GM18909 (cell line): Measurements from ENCODE around the gene STK32C.

ENCODE experiments used
- ATAC-seq: cut with Tn5 transposase; IDR thresholded peaks from one replicate; pipeline ENCODE4 v1.9.1; 2021; ENCODE audit warnings: mild to moderate bottlenecking; ENCODE audit not compliant: unreplicated experiment, poor library complexity

Gene STK32C

DNA sequence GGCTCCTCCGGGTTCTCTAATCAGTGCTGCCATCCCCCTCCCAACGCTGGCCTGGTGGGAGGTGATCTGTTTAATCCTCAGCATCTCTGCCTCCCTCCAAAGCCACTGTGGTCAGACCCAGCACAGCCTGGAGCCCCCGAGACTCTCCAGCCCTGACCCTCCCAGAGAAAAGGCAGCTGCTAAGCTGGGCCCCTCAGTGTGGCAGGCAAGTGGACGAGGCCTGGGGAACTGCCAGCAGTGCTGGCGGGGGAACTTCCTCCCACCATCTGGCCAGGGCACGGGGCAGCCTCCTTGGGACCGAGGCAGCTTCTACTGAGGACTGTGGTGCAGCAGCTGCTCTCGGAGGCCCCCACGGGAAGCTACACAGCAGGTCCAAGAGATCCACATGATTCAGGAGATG lies 69.9 kb downstream of the STK32C start:
- no peak for ATAC-seq

GRCh38 chr10:132237396-132237795 lies 70.4 kb downstream of the STK32C start:
- ATAC-seq, result no peak

DNA sequence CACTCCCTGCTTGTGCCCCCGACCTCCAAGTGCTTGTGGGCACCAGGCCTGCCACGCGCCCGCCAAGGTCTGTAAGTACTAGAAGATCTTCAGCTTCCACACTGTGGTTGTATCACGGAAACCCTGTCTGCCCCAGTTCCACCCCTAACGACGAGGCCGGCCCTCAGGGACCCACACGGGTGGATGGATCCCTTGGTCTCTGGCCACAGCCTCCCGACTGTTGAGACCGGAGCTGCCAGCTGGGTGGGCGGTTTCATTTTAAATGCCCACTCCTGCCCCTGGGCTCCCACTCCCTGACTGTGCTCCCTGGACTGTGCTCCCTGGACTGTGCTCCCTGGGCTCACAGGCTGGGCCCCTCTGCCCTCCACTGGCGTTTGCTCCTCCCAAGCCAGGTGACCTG lies 70.9 kb downstream of the STK32C start:
- ATAC-seq, result no peak

DNA sequence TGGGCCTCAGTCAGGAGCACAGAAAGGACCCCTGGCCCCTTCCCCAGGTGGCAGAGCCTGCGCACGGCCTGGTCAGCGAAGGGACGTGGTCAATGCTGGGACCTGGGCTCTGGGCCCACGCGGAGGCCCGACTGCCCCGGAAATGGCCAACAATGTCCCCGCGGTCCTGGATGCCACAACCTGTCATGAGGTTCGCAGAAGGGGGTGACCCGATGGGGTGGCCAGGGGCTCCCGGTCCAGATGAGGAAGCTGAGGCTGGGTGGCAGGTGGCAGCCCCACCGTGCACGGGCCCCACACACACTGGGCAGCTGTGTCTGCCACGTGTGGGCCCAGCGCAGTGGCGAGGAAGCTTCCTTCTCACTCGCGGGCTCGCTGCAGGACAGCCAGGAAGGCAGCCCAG lies 71.6 kb downstream of the STK32C start:
- no peak for ATAC-seq

- no peak for ATAC-seq
Measured at GRCh38 chr10:132234860-132235259, 72.9 kb downstream of the STK32C start.

DNA sequence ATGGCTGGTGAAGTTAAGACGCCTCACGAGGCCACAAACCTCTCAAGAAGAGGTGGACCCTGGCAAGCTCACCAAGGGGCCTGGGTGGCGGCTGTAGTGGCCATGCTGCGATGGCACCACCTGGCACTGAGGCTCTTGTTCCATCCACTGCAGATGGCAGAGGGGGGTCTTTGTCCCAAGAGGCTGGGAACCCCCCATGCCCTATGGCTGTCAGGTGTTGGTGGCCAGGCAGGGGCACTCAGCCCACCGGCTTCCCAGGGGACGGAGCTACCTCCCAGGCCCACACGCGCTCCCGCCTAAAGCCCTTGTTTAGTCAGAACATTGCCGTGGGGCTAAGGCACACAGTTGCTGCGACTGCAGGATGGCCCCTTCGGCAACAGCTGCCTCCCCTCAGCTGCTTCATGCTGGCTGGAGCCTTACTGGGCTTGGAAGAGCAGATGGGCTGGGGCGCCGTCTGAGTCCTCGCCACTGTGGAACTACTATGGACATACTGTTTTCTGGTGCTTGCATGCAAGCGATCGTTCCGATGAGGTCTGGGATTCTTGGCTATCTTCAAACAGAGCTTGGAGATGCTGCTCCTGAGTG lies 74.2 kb downstream of the STK32C start:
- no peak for ATAC-seq

- no peak for ATAC-seq
Measured at GRCh38 chr10:132232981-132233380, 74.8 kb downstream of the STK32C start.

- ATAC-seq, result no peak
Measured at GRCh38 chr10:132232023-132232951, 75.5 kb downstream of the STK32C start.

GRCh38 chr10:132231656-132232022 lies 76.1 kb downstream of the STK32C start:
- ATAC-seq, result no peak

DNA sequence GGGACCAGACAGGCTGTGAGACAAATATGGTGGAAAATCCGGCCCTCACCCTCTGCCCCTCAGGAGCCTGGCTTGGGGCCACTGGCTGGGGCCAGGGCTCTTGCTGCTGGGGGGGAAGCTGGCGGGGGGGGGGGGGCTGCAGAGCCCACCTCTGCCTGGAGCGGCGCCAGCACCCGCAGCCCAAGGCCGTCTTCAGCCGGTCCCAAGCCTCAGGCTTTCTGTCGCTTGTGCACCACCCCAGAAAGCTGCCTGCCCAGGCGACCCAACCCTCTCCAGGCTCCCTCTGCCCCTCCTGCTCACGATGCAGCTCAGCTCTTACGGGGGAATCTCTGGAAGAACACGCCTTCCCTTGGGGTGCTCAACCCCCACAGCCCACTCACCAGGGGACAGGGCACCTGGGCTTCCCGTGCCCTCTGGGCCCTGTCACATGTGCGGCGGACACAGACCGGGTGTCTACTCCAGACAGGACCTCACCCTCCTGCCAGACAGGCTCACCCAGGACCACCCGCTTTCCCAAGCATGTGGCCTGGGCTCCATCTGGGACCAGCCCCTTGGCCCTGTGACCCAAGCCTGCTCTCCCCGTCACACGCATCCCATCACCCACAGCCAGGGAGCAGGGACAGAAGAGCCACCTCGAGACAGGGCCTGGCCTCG lies 77.1 kb downstream of the STK32C start:
- ATAC-seq, result no peak

DNA sequence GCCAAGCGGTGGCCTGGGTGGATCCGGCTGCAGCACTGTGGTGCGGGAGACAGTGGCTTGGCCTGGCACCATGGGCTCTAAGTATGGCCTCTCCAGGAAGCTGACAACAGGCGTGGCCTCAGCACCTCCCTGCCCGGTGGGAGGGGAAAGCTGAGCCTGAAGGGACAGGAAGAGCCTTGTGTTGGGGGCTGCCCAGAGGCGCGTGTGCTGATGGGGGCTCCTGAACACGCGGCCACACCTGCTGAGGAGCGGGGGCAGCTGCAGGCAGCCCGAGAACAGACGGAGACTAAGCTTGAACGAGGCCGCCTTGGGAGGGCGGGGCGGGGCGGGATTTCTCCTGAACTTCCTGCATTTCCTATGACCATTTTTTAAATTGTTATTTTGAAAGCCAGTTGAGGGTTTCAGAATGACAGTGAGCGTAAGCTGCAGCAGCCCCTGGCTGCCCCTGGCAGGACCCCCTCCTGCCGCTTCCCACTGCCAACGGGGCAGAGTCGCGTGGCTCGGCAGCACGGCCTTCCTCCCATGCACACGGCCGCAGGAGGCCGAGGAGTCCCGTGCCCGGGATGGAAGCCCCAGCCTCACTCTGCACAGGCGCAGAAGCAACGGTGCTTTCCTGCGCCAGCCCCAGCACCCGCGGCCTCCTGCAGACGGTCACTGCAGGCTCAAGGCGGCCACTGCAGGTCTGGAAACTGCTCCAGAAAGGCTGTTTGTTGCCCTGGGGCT lies 77.8 kb downstream of the STK32C start:
- peak; percentile 66 for ATAC-seq

DNA sequence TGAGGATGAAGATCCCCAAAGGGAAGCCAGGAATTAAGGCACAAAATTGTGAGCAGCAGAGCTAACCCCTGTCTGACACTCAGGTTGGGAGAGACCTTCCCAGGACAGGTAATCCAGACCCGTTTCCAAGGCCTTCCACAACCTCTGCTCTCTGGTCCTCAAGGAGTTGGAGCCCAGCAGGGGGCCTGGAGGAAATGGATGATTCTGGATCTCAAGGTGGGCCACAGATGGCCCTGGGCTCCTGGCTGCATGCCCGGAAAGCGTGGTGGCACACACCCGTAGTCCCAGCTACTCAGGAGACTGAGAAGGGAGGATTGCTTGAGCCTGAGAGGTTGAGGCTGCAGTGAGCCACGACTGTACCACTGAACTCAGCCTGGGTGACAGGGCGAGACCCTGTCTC lies 78.7 kb downstream of the STK32C start:
- ATAC-seq, result no peak

DNA sequence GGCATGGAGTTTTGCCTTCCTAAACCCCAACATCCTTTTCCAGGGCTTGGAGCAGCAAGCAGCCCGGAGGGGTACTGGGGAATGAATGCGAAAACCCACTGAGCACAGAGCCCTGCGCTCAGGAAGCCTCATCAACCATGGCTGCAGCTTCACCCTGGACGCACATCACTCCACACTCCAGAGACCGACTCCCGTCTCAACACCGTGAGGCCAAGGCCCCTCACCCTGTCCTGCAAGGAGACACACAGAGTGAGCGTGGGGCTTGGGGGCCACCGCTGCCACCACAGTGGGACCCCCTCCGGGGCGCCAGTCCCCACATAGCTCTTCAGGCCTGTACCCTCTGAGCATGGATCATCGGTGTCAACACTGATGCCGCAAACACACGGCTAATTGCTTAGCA lies 79.1 kb downstream of the STK32C start:
- ATAC-seq, result no peak

- no peak for ATAC-seq
Measured at GRCh38 chr10:132227851-132228390, 79.8 kb downstream of the STK32C start.

DNA sequence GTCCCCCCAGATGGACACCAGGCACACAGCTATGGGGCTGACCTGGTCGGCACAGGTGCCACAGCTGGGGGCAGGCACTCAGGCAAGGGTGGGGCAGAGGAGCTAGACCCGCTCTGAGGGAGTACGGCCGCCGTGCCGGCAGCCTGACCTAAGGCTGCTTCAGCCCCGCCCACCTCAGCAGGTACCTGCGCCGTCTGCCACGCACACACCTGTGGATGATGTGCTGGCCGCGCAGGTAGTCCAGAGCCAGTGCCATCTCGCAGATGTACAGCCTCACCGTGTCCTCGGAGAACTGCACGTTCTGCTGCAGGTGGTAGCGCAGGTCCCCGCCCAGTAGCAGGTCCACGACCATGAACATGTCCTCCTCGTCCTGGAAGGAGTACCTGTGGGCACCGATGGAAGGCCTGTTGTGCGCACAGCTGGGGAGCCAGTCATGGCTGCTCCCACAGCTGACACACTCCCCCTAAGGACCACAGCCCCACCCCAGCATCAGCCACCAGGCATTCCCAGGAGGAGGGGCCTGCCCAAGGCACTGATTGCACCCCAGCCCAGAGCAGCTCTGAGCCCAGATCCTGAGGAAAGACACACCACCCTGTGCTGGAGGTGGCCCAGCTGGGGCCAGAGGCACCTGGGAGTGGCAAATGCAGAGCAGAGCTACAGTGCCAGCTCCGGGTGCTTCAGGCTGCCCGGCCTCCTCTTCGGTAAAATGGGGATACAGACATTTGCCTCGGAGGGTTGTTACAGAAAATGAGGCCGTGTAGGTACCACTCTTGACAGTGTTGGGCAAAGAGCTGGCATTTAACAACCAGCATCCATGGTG lies 81.0 kb downstream of the STK32C start:
- ATAC-seq, result no peak

- ATAC-seq, result no peak
Measured at GRCh38 chr10:132225849-132226205, 81.9 kb downstream of the STK32C start.

GRCh38 chr10:132225073-132225848 lies 82.5 kb downstream of the STK32C start:
- ATAC-seq, result no peak

- ATAC-seq, result no peak
Measured at GRCh38 chr10:132224343-132225072, 83.2 kb downstream of the STK32C start.
